GM18517 (cell line): ENCODE measurements around the gene BRD1.

ENCODE experiments used
- ATAC-seq: cut with Tn5 transposase; IDR thresholded peaks from one replicate; pipeline ENCODE4 v1.9.1; 2021; ENCODE audit warnings: mild to moderate bottlenecking, moderate library complexity; ENCODE audit not compliant: unreplicated experiment

The BRD1 gene

GRCh38 chr22:49754696-49755630 is 72.7 kb downstream of the BRD1 start:
- no peak for ATAC-seq

- ATAC-seq, result no peak
Measured at GRCh38 chr22:49753961-49754695, 73.5 kb downstream of the BRD1 start.

GRCh38 chr22:49753276-49753890 is 74.3 kb downstream of the BRD1 start:
- ATAC-seq, result no peak

GRCh38 chr22:49752598-49753091 is 75.0 kb downstream of the BRD1 start:
- ATAC-seq, result no peak

- no peak for ATAC-seq
Measured at GRCh38 chr22:49751966-49752597, 75.6 kb downstream of the BRD1 start.

GRCh38 chr22:49751318-49751965 is 76.2 kb downstream of the BRD1 start:
- ATAC-seq, result no peak

- ATAC-seq, result no peak
Measured at GRCh38 chr22:49749885-49750510, 77.7 kb downstream of the BRD1 start.

- no peak for ATAC-seq
Measured at GRCh38 chr22:49749227-49749626, 78.4 kb downstream of the BRD1 start.

GRCh38 chr22:49748514-49748913 is 79.2 kb downstream of the BRD1 start:
- ATAC-seq, result no peak

- ATAC-seq, result no peak
Measured at GRCh38 chr22:49747716-49748115, 80.0 kb downstream of the BRD1 start.

GRCh38 chr22:49747130-49747529 is 80.5 kb downstream of the BRD1 start:
- no peak for ATAC-seq

- no peak for ATAC-seq
Measured at GRCh38 chr22:49746065-49746464, 81.6 kb downstream of the BRD1 start.

- ATAC-seq, result no peak
Measured at GRCh38 chr22:49740242-49740641, 87.4 kb downstream of the BRD1 start.

- ATAC-seq, result no peak
Measured at GRCh38 chr22:49739138-49739537, 88.5 kb downstream of the BRD1 start.

- ATAC-seq, result no peak
Measured at GRCh38 chr22:49738566-49738965, 89.1 kb downstream of the BRD1 start.

GRCh38 chr22:49738006-49738405 is 89.7 kb downstream of the BRD1 start:
- ATAC-seq, result no peak

- ATAC-seq, result no peak
Measured at GRCh38 chr22:49737101-49737551, 90.5 kb downstream of the BRD1 start.

GRCh38 chr22:49736538-49736937 is 91.1 kb downstream of the BRD1 start:
- ATAC-seq, result no peak

- no peak for ATAC-seq
Measured at GRCh38 chr22:49735901-49736421, 91.7 kb downstream of the BRD1 start.
